IgD-negative memory B cell (primary cell): ENCODE measurements around the gene MYH16. TPM values are rescaled to one million over a fixed set of nuclear protein-coding genes. Genes with fewer than 3 reads are reported as not detected.
"Not testable (repeated sequence)": the region's sequence is repeated elsewhere in the genome, so short reads cannot be mapped to it uniquely, and the experiment has no call there.

ENCODE experiments used
- H3K27ac Mint-ChIP-seq, 3 donors: one replicate each; pipeline ENCODE4 v1.8.0; 2020 to 2022; ENCODE audit warnings: mild to moderate bottlenecking in 3 of 3, mixed read lengths in 3 of 3, moderate library complexity in 1 of 3
- H3K27me3 Mint-ChIP-seq: one replicate; pipeline ENCODE4 v1.8.0; 2021; ENCODE audit warnings: mixed read lengths
- H3K36me3 Mint-ChIP-seq: one replicate; pipeline ENCODE4 v1.8.0; 2020; ENCODE audit warnings: mild to moderate bottlenecking, mixed read lengths
- H3K4me1 Mint-ChIP-seq, 3 donors: one replicate each; pipeline ENCODE4 v1.8.0; 2020 to 2022; ENCODE audit warnings: mixed read lengths in 3 of 3, mild to moderate bottlenecking in 1 of 3
- H3K4me3 Mint-ChIP-seq, 4 donors: one replicate each; pipeline ENCODE4 v1.8.0; 2020 to 2022; ENCODE audit warnings: mild to moderate bottlenecking in 4 of 4, mixed read lengths in 4 of 4, moderate library complexity in 3 of 4
- H3K9me3 Mint-ChIP-seq, 3 donors: one replicate each; pipeline ENCODE4 v1.8.0; 2020 to 2021; ENCODE audit warnings: mixed read lengths in 3 of 3, mild to moderate bottlenecking in 1 of 3
- polyA plus RNA-seq: library from polyadenylated mRNA; unstranded; fragments of 300-500 nt; fragmentation: Illumina TruSeq; gene quantifications from one replicate; pipeline ENCODE4 v1.2.3, GENCODE V29; 2021

The MYH16 gene
- polyA plus RNA-seq, 1 donor from 2014 or later, result not detected

DNA sequence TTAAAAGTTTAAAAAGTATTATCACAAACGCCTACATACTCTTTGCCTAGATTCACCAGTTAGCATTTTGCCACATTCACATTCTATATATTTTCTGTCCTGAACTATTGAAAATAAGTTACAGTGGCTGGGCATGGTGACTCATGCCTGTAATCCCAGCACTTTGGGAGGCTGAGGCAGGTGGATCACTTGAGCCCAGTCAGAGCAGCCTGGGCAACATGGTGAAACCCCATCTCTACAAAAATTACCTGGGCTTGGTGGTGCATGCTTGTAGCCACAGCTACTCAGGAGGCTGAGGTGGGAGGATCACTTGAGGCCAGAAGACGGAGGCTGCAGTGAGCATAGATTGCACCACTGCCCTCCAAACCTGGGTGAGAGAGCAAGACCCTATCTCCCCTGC, 58.4 kb downstream of the MYH16 start:
- H3K4me1 Mint-ChIP-seq, result peaks cover 30 to 36% (median 32%) of the 10 kb centered on the region in 3 donors
- peak overlapping the region in 1 of 4 donors; percentile 45 for H3K4me3 Mint-ChIP-seq

DNA sequence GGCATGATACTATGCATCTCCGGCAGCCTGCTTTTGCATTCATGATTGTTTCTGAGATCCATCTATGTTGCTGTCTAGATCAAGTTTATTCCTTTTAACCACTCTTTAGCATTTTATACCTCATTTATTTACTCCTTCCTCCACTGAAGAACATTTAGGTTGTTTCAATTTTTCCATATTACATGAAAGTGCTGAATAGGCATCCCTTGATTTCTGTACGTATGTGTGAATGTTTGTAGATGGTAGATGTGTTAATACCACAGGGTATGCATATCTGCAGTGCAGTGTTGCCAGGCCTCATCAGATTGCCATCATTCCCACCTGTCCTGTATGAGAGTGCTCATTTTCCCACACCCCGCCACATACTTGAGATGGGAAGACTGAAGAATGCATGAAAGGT, 67.0 kb downstream of the MYH16 start:
- no peaks in the 10 kb centered on the region for H3K9me3 Mint-ChIP-seq
- H3K27me3 Mint-ChIP-seq, result no peaks in the 10 kb centered on the region
- peaks cover 5% of the 10 kb centered on the region for H3K36me3 Mint-ChIP-seq
- peaks cover 0 to 4% (median 1%) of the 10 kb centered on the region in 3 donors for H3K4me1 Mint-ChIP-seq
- H3K27ac Mint-ChIP-seq, result no peak overlapping the region
- no peak overlapping the region for H3K4me3 Mint-ChIP-seq

More for the DNA sequence above, 58.4 kb downstream of the MYH16 start:
- peak overlapping the region in 1 of 3 donors; percentile 83 for H3K27ac Mint-ChIP-seq
- H3K9me3 Mint-ChIP-seq, result no peaks in the 10 kb centered on the region
- no peaks in the 10 kb centered on the region for H3K27me3 Mint-ChIP-seq
- H3K36me3 Mint-ChIP-seq, result no peaks in the 10 kb centered on the region

DNA sequence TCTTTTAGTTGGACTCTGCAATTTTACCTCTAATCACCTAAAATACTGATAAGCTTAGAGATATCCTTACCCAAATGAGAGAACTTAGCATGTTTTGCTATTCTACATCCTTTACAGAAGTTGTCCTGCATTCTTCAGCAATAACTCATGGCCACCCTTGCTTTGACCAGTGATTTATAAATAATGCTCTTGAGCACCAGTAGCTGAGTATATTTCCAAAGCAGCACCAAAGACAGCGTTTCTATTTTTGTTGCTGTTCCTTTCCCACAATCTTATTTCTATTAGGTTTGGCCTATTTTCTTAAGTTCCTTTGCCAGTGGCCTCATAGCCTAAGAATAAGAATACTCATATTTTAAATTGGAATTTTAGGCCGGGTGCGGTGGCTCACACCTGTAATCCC, 68.0 kb downstream of the MYH16 start:
- H3K4me3 Mint-ChIP-seq, result no peak overlapping the region
- H3K27me3 Mint-ChIP-seq, result no peaks in the 10 kb centered on the region
- peaks cover 0 to 1% (median 0%) of the 10 kb centered on the region in 3 donors for H3K4me1 Mint-ChIP-seq
- no peaks in the 10 kb centered on the region for H3K9me3 Mint-ChIP-seq
- no peak overlapping the region for H3K27ac Mint-ChIP-seq
- peaks cover 5% of the 10 kb centered on the region for H3K36me3 Mint-ChIP-seq

DNA sequence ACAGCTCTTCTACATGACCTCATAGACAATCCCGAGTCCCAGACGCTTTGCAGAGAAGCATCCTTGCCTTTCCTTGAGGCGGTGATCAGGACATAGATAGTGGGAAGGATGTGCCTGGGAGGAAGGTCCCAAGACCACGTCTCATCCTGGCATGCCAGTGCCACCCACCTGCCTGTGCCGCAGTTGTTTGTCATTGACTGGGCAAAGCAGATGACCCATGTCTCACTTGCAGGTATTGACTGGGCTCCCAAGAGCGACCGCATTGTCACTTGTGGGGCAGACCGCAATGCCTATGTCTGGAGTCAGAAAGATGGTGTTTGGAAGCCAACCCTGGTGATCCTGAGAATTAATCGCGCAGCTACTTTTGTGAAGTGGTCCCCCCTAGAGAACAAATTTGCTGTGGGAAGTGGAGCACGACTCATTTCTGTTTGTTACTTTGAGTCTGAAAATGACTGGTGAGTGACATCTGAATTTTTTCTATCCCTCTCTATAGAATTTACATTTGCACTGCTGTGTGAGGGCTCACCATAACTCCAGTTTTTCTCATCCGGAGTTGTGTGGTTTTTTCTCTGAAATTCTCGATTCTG, 71.5 kb downstream of the MYH16 start:
- Mint-ChIP-seq H3K27me3 (no peaks in the 10 kb centered on the region), H3K4me1 (peaks cover 0 to 1% (median 0%) of the 10 kb centered on the region in 3 donors), H3K4me3 (no peak overlapping the region), H3K9me3 (no peaks in the 10 kb centered on the region), H3K36me3 (peaks cover 4% of the 10 kb centered on the region), H3K27ac (no peak overlapping the region)

DNA sequence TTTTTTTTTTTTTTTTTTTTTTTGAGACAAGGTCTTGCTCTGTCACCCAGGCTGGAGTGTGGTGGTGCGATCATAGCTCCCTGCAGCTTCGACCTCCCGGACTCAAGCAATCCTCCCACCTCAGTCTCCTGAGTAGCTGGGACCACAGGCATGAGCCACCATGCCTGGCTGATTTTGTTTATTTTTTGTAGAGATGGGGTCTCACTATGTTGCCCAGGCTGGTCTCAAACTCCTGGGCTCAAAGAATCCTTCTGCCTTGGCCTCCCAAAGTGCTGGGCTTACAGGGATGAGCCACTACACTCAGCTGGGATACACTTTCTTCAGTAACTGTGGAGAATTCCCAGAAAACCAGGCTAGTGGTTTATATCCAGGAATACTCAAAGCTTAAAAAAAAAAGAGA, 78.0 kb downstream of the MYH16 start:
- H3K27ac Mint-ChIP-seq, H3K4me1 Mint-ChIP-seq, H3K9me3 Mint-ChIP-seq, H3K27me3 Mint-ChIP-seq, H3K36me3 Mint-ChIP-seq: not testable (repeated sequence)
- peak overlapping the region in 1 of 4 donors; percentile 65 for H3K4me3 Mint-ChIP-seq

DNA sequence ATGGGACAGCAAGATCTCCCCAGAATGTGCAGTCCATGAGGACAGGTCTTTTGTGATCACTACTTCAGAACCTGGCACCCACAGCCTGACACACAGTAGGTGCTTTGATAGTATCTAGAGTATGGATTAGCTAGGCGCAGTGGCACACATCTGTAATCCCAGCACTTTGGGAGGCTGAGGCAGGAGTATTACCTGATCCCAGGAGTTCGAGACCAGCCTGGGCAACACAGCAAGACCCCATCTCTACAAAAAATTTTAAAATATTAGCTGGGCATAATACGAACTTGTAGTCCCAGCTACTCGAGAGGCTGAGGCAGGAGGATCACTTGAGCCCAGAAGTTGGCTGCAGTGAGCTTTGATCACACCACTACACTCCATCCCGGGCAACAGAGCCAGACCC, 79.6 kb downstream of the MYH16 start:
- Mint-ChIP-seq H3K27me3 (no peaks in the 10 kb centered on the region), H3K27ac (peak overlapping the region in 1 of 3 donors; percentile 53), H3K36me3 (peaks cover 3% of the 10 kb centered on the region), H3K4me1 (no peaks in the 10 kb centered on the region), H3K9me3 (no peaks in the 10 kb centered on the region), H3K4me3 (no peak overlapping the region)

DNA sequence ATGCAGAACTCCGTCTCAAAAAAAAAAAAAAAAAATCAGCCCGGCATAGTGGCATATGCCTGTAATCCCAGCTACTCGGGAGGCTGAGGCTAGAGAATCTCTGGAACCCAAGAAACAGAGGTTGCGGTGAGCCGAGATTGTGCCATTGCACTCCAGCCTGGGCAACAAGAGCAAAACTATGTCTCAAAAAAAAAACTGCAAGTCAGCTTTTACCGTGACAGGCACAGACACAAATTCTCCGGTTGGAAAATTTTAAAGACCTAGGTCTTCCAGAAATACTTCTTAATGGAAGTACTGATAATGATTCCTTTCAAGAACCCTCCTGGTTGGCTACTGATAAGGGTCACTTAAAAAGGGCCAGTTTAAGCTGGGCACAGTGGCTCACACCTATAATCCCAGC, 82.5 kb downstream of the MYH16 start:
- Mint-ChIP-seq H3K36me3 (peaks cover 4% of the 10 kb centered on the region), H3K9me3 (no peaks in the 10 kb centered on the region), H3K4me3 (no peak overlapping the region), H3K27me3 (no peaks in the 10 kb centered on the region), H3K27ac (no peak overlapping the region), H3K4me1 (no peaks in the 10 kb centered on the region)

DNA sequence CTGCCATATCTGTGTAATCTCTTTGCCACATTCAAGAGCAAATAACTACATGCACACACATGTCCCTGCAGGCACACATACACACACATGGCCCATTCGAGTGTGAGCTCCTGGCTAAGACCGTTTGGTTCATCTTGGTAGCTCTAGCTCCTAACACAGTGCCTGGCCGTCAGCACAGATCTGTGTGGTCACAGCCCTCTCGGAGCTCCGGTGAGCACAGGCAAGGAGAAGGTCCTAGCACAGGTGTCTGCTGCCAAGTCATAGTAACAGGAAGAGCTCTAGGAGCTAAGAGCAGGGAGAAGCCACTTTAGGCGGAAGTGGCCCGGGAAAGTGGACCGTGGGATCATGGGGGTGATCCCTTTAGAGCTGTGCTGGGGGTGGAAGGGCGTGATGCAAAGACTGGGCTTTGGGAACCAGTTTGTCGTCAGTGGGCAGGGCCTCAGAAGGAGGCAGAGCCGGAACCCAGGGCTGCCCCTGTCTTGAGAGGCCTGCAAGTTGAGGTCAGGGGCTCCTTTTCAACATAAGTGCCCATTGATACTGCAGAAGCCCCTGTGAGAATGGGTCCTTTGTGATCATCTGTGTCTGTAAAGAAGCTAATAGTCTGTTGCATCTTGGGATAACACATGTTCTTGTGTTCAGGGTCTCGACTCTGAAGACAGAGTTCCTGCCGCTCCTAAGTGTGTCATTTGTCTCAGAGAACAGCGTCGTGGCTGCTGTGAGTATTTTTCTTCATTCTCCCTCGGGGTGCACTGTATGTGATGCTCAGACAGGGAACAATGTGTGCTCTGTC, 85.3 kb downstream of the MYH16 start:
- Mint-ChIP-seq H3K9me3 (no peaks in the 10 kb centered on the region), H3K36me3 (peaks cover 4% of the 10 kb centered on the region), H3K4me3 (no peak overlapping the region), H3K4me1 (no peaks in the 10 kb centered on the region), H3K27ac (no peak overlapping the region), H3K27me3 (no peaks in the 10 kb centered on the region)

DNA sequence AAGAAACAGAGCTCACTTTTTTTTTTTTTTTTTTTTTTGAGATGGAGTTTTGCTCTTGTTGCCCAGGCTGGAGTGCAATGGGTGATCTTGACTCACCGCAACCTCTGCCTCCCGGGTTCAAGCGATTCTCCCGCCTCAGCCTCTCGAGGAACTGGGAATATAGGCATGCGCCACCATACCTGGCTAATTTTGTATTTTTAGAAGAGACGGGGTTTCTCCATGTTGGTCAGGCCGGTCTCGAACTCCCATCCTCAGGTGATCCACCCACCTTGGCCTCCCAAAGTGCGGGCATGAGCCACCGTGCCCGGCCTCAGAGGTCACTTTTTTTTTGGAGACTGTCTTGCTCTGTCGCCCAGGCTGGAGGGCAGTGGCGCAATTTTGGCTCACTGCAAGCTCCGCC, 85.9 kb downstream of the MYH16 start:
- H3K36me3 Mint-ChIP-seq, H3K4me1 Mint-ChIP-seq, H3K27ac Mint-ChIP-seq, H3K27me3 Mint-ChIP-seq, H3K9me3 Mint-ChIP-seq, H3K4me3 Mint-ChIP-seq: not testable (repeated sequence)

DNA sequence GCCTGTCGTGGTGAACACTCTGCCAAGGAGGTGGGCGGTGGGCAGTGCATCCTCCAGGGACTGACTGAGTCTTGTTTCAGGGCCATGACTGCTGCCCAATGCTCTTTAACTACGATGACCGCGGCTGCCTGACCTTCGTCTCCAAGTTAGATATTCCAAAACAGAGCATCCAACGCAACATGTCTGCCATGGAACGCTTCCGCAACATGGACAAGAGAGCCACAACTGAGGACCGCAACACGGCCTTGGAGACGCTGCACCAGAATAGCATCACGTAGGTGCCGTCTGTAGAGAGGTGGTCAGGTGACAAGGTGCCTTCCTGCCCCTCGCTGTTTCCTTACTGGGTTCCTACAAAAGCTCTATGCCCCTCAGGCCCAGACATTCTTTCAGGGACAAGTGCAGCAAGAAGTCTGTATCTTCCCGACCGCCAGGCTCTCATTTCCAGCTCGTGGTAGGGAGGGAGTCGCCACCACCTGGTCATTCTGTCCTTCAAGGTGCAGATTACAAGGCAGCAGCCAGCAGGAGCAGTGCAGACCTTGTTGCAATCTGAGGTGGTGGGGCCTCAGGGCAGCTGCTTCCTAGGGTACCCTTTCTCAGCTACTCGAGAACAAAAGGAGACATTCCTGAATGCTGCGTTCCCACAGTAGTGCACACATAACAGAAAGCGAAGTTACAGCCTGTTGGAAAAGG, 87.0 kb downstream of the MYH16 start:
- no peaks in the 10 kb centered on the region for H3K4me1 Mint-ChIP-seq
- H3K9me3 Mint-ChIP-seq, result no peaks in the 10 kb centered on the region
- peaks cover 4% of the 10 kb centered on the region for H3K36me3 Mint-ChIP-seq
- H3K27ac Mint-ChIP-seq, result no peak overlapping the region
- no peaks in the 10 kb centered on the region for H3K27me3 Mint-ChIP-seq
- H3K4me3 Mint-ChIP-seq, result no peak overlapping the region

Other genes starting within 250 kb of the MYH16 start
- 2.7 TPM for gene SMURF1, start 128.7 kb upstream of the MYH16 start, polyA plus RNA-seq
- not detected for gene KPNA7, start 64.7 kb upstream of the MYH16 start, polyA plus RNA-seq
- gene ARPC1A, start 53.1 kb downstream of the MYH16 start, polyA plus RNA-seq, result 81.5 TPM
- 728 TPM for gene ARPC1B, start 101.9 kb downstream of the MYH16 start, polyA plus RNA-seq
- 33.8 TPM for gene PDAP1, start 135.8 kb downstream of the MYH16 start, polyA plus RNA-seq
- 162 TPM for gene BUD31, start 136.1 kb downstream of the MYH16 start, polyA plus RNA-seq
- 5.5 TPM for gene PTCD1, start 166.0 kb downstream of the MYH16 start, polyA plus RNA-seq
- gene CPSF4, start 166.1 kb downstream of the MYH16 start, polyA plus RNA-seq, result 28.7 TPM
- gene ATP5MF, start 193.3 kb downstream of the MYH16 start, polyA plus RNA-seq, result 453 TPM
- gene ZNF789, start 200.1 kb downstream of the MYH16 start, polyA plus RNA-seq, result 4.4 TPM
- 53.3 TPM for gene ZNF394, start 227.4 kb downstream of the MYH16 start, polyA plus RNA-seq
- gene ZKSCAN5, start 231.8 kb downstream of the MYH16 start, polyA plus RNA-seq, result 5.4 TPM